NCI-H1105 treated with DMSO at 0.1 percent for 48 hours (cell line): Measurements from ENCODE around the gene ANKRD39.

Experiments used
- DNase-seq: peaks from one replicate; lab custom pipeline; 2025; lab: John Stamatoyannopoulos, UW

The ANKRD39 gene

DNA sequence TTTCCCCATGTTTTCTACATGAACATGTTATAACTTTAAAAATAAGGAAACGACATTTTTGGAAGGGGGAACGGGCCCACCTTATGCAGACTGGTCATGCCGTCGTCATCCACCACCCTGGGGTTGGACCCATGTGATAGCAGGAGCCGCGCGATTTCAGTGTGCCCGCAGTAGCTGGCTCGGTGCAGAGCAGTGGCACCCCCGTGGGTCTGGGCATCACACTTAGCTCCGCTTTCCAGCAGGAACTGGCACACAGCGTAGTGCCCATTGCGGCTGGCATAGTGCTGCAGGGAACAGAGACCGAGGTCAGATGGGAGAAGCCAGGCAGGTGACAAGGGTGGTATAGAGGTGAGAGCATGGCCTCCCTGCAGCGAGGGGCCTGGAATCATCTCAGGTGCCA is 4.5 kb downstream of the ANKRD39 start:
- no peak for DNase-seq

DNA sequence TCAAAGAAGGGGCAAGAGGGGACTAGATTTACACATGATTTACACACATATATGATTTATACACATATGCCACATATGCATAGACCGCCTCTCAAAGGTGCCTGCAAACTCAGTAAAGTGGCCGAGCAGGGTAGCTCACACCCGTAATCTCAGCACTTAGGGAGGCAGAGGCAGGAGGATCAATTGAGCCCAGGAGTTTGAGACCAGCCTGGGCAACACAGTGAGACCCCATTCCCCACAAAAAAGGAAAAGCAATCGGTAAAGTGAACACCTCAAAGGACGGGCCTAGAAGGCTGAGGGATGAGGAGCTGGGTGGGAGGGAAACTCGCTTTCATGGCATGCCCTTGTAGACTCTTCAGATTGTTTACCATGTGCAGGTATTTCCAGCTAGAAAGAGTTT is 5.1 kb downstream of the ANKRD39 start:
- DNase-seq, result no peak

DNA sequence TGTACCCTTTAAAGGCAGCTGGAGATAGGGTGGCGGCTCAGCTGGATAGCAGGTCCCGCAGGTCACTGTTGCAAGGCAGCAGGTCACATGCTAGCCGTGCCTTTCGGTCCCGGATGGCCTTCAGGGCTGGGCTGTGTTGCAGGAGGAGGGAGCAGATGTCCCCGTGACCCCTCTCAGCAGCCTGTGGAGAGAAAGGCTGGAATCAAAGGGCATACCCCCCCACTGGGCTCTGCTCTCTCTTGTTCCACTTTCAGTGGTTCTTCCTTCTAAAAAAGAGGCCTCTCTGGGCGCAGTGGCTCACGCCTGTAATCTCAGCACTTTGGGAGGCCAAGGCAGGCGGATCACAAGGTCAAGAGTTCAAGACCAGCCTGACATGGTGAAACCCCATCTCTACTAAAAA is 9.6 kb downstream of the ANKRD39 start:
- no peak for DNase-seq

DNA sequence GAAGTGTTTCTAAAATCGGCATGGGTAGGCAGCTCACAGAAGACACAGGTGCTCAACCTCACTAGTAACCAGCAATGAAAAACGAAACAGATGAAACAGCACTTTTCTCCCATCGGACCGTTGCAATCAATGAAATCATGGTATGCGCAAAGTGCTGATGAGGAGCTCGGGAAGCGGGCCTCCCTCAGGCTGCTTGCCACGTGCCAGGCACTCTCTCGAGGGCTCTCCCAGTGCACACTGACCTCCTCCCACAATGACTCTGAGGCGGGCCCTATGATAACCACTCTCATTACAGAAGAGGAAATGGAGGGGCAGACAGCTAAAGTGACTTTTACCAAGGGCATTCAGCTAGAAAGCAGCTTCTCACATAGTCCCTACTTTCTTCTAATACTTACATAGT is 10.2 kb downstream of the ANKRD39 start:
- no peak for DNase-seq

- no peak for DNase-seq
Observed at GRCh38 chr2:96846825-96847224, 11.0 kb downstream of the ANKRD39 start.

DNA sequence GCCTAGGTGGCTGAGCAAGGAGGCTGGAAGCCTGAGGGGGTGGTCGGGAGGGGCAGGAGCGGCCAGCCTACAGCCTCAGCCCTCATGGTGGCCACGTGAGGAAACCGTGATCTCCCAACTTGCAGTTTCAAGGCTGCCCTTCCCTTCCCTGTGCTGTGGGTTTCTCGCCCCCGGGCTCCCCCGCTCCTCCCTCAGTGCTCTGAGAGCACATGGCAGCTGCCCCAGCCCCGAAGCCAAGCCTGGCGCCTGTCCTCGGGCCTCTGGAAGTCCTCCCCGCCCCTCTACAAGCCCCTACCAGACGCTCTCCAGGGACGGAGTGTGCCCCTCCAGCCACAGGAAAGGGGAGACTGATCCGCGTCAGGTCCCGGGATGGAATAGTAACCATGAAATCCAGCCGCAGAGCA is 13.4 kb downstream of the ANKRD39 start:
- no peak for DNase-seq

GRCh38 chr2:96843538-96844268 is 14.1 kb downstream of the ANKRD39 start, which contains the start of gene ANKRD23:
Gene ANKRD23 (minus strand): TSS chr2:96844021. CDS start chr2:96843992, 29 bp downstream.
- DNase-seq, result no peak

DNA sequence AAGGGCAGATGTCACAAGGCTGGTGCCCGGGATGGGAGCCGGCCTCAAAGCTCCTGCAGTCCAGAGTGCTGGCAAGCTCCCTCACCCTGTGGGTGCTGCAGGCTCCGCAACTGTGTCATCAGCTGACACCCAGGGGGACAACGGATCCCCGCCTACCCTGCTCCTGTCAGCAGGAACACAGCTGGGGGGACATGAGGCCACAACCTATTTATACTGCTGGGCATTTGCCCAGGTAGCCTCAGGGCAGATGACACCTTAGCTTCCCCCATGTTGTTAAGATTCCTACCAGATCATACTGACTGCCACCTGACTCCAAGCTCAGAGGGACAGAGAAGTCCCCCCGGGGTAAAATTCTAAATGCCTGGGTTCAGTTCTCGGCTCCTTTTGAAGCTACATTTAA is 15.2 kb downstream of the ANKRD39 start:
- no peak for DNase-seq

DNA sequence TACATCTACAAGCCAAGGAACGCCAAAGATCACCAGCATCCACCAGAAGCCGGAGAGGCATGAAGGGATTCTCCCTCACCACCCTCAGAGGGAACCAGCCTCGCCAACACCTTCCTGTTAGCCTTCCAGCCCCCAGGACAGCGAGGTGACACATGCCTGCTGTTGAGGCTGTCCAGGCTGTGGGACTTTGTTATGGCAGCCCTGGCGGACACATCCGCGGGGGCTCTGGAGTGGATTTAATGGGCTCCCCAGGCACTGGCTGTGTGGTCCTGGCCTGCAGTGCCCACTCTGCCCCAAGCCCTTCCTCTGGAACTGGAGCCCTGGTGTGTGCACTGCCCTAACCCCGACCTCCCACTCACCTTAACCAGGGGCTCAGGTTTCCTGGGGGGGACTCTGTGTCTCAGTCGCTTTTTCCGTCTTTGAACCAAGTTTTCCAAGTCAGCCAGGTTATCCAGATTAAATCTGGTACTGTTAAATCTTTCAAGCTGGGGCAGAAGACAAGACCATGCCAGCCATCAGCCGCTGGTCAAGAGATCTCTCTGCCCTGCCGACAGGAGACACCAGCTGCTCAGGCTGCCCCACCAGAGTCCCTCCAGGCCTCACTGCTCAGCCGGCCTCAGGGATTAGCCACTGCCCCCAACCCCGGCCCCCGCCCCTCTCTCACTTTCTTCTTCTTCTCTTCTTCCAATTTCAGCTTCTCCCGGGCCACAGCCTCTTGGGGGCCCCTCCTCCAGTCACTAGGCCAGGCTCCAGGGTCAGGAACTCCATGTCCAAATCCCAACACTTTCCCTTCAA is 15.9 kb downstream of the ANKRD39 start:
- no peak for DNase-seq

GRCh38 chr2:96839875-96840850 is 17.7 kb downstream of the ANKRD39 start:
- DNase-seq, result no peak

GRCh38 chr2:96839293-96839874 is 18.4 kb downstream of the ANKRD39 start:
- DNase-seq, result no peak

GRCh38 chr2:96838345-96839292 is 19.2 kb downstream of the ANKRD39 start:
- DNase-seq, result no peak

GRCh38 chr2:96837575-96837974 is 20.2 kb downstream of the ANKRD39 start:
- DNase-seq, result no peak

DNA sequence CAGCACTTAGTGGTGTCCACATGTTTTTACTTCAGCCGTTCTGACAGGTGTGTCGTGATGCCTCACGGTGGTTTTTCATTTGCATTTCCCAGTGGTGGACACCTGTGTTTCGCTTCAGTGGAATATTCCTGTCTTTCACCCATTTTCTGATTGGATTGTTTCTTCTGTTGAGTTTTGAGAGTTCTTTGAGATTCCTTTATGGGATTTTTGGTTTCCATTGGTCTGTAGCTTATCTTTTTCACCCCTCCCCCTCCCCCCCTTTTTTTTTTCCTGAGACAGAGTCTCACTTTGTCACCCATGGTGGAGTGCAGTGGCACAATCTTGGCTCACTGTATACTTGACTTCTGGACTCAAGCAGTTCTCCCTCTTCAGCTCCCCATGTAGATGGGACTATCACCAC is 22.0 kb downstream of the ANKRD39 start:
- DNase-seq, result no peak

- peak; percentile 95 for DNase-seq
Observed at GRCh38 chr2:96832754-96833507, 24.9 kb downstream of the ANKRD39 start.

DNA sequence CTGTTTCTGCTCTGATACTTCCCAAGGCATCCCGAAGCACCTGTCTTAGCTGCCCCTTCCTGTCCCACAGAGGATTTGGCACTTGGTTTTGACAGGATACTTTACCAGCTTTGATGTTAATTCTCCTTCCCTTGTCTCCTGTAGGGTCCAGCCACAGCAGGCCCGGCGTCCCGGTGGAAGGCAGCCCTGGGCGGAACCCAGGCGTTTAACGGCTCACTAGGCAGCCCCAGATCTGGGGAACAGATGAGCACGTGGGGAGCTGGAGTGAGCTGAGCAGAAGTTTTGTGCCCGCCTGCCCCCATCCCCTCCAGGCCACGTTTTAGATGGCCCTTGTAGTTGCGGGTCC is 25.4 kb downstream of the ANKRD39 start:
- no peak for DNase-seq

- no peak for DNase-seq
Observed at GRCh38 chr2:96831679-96832078, 26.1 kb downstream of the ANKRD39 start.

GRCh38 chr2:96830044-96830562 is 27.7 kb downstream of the ANKRD39 start:
- no peak for DNase-seq

DNA sequence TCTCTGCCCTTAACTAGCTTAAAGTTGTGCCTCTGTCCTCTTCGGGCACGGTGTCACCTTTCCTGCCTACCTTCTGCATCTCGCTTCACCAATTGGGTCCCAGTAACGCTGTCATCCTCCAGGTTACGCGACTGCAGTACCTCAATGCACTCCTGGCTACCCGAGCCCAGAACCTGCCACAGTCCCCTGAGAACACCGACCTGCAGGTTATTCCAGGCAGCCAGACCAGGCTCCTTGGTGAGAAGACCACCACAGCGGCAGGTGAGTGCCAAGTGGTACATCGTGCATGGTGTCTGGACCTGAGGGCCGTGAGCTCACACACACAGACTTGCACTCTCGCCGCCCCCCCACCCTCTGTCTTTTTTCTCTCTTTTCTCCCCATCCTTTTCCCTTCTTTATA is 28.9 kb downstream of the ANKRD39 start:
- no peak for DNase-seq

DNA sequence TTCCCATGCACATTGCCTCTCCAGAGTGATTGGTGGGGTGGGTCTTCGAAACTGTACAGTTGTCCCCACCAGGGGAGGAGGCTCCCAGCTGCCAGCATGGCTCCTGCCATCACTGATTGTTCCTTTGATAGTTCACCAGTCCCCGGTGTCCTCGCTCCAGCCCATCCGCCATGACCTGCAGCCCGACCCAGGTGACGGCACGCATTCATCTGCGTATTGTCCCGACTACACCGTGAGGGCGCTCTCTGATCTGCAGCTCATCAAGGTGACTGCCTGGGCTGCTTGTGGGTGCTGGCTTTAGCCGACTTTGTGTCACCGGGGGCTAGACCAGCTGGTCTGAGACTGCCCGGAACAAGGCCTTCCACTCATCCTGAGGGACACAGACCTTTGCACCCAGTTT is 29.4 kb downstream of the ANKRD39 start:
- no peak for DNase-seq
